ENCODE data around the gene EXOC3L4. TPM values are rescaled to one million over a fixed set of nuclear protein-coding genes. Genes with fewer than 3 reads are reported as not detected.
"Not testable (repeated sequence)": the region's sequence is repeated elsewhere in the genome, so short reads cannot be mapped to it uniquely, and the experiment has no call there.

The EXOC3L4 gene
- not detected for total RNA-seq

- no peak for DNase-seq
Measured at GRCh38 chr14:103094406-103095209, at the start of gene EXOC3L4. Gene EXOC3L4, plus strand, starts transcription at chr14:103094725. Its CDS starts 5,495 bp downstream, at chr14:103100220.

- no peak for DNase-seq
Measured at GRCh38 chr14:103045371-103045869, 49.1 kb upstream of the EXOC3L4 start.

GRCh38 chr14:103047453-103047852 is 47.1 kb upstream of the EXOC3L4 start:
- DNase-seq: not testable (repeated sequence)

GRCh38 chr14:103050935-103051334 is 43.6 kb upstream of the EXOC3L4 start:
- DNase-seq: no peak

- no peak for DNase-seq
Measured at GRCh38 chr14:103052407-103052806, 42.1 kb upstream of the EXOC3L4 start.

- DNase-seq: no peak
Measured at GRCh38 chr14:103055695-103056094, 38.8 kb upstream of the EXOC3L4 start.

- no peak for DNase-seq
Measured at GRCh38 chr14:103056322-103057027, 38.0 kb upstream of the EXOC3L4 start.

GRCh38 chr14:103057028-103057371 is 37.5 kb upstream of the EXOC3L4 start:
- no peak for DNase-seq

GRCh38 chr14:103057372-103058163 is 37.0 kb upstream of the EXOC3L4 start, which contains the start of gene CDC42BPB:
Gene CDC42BPB, minus strand, starts transcription at chr14:103057549. Its CDS starts 376 bp downstream, at chr14:103057173.
- DNase-seq: peak; percentile 41

GRCh38 chr14:103058164-103059055 is 36.1 kb upstream of the EXOC3L4 start:
- DNase-seq: no peak

GRCh38 chr14:103059556-103059955 is 35.0 kb upstream of the EXOC3L4 start:
- DNase-seq: no peak

GRCh38 chr14:103061482-103061976 is 33.0 kb upstream of the EXOC3L4 start:
- no peak for DNase-seq

GRCh38 chr14:103064436-103064835 is 30.1 kb upstream of the EXOC3L4 start:
- DNase-seq: no peak

- no peak for DNase-seq
Measured at GRCh38 chr14:103064978-103065377, 29.5 kb upstream of the EXOC3L4 start.

- no peak for DNase-seq
Measured at GRCh38 chr14:103065861-103066260, 28.7 kb upstream of the EXOC3L4 start.

GRCh38 chr14:103066399-103066798 is 28.1 kb upstream of the EXOC3L4 start:
- DNase-seq: no peak

- no peak for DNase-seq
Measured at GRCh38 chr14:103067231-103067954, 27.1 kb upstream of the EXOC3L4 start.

- DNase-seq: no peak
Measured at GRCh38 chr14:103068351-103069073, 26.0 kb upstream of the EXOC3L4 start.

- no peak for DNase-seq
Measured at GRCh38 chr14:103070263-103070885, 24.2 kb upstream of the EXOC3L4 start.
